WTC11 (cell line): ENCODE results near the gene SERGEF. TPM values are rescaled to one million over a fixed set of nuclear protein-coding genes. Genes with fewer than 3 reads are reported as not detected.

Source experiments
- ATAC-seq: fragments of 200-7000 bp; cut with Tn5 transposase; 2 replicates; pipeline ENCODE4 v1.10.0; 2021; ENCODE audit warnings: mild to moderate bottlenecking, moderate library complexity
- CTCF ChIA-PET: fragments of 300-600 bp; sonication (Branson Sonifier 250); formaldehyde crosslinking; loops from one replicate; lab custom pipeline; 2021; ENCODE audit warnings: antibody characterized with exemption; lab: Charles Lee
- POLR2A ChIA-PET: fragments of 350-600 bp; sonication (Branson Sonifier 250); formaldehyde crosslinking; loops from one replicate; lab custom pipeline; 2021; ENCODE audit warnings: antibody characterized with exemption; lab: Charles Lee
- DNase-seq: peaks from one replicate; pipeline ENCODE4 v3.0.0; 2021; ENCODE audit warnings: low spot score
- H3K27ac Mint-ChIP-seq: 2 replicates; pipeline ENCODE4 v1.8.0; 2021; ENCODE audit warnings: mixed read lengths
- H3K27me3 Mint-ChIP-seq: 2 replicates; pipeline ENCODE4 v1.8.0; 2021; ENCODE audit warnings: low read depth, mild to moderate bottlenecking, moderate library complexity, mixed read lengths
- H3K36me3 Mint-ChIP-seq: 2 replicates; pipeline ENCODE4 v1.8.0; 2021; ENCODE audit warnings: mixed read lengths
- H3K4me1 Mint-ChIP-seq: 2 replicates; pipeline ENCODE4 v1.8.0; 2022; ENCODE audit warnings: mixed read lengths
- H3K4me3 Mint-ChIP-seq: 2 replicates; pipeline ENCODE4 v1.8.0; 2021; ENCODE audit warnings: mild to moderate bottlenecking, moderate library complexity, mixed read lengths
- H3K9me3 Mint-ChIP-seq: 2 replicates; pipeline ENCODE4 v1.8.0; 2021; ENCODE audit warnings: mixed read lengths
- ESRRA ChIP-seq: sonication (generic); formaldehyde crosslinking; IDR thresholded peaks from 2 replicates; pipeline ENCODE4 v1.8.1; 2022; ENCODE audit warnings: mild to moderate bottlenecking, missing genetic modification reagents, borderline replicate concordance
- JUN ChIP-seq: sonication (generic); formaldehyde crosslinking; IDR thresholded peaks from 2 replicates; pipeline ENCODE4 v1.8.0; 2023; ENCODE audit warnings: mild to moderate bottlenecking, missing genetic modification reagents
- NR1H2 ChIP-seq: sonication (generic); formaldehyde crosslinking; IDR thresholded peaks from 2 replicates; pipeline ENCODE4 v1.9.0; 2021; ENCODE audit warnings: mild to moderate bottlenecking, moderate library complexity, missing genetic modification reagents
- SMAD3 ChIP-seq: sonication (generic); formaldehyde crosslinking; IDR thresholded peaks from 2 replicates; pipeline ENCODE4 v1.8.0; 2022; ENCODE audit warnings: missing genetic modification reagents, mild to moderate bottlenecking, borderline replicate concordance
- TEAD4 ChIP-seq: sonication (generic); formaldehyde crosslinking; IDR thresholded peaks from 2 replicates; pipeline ENCODE4 v1.8.0; 2022; ENCODE audit warnings: mild to moderate bottlenecking, missing genetic modification reagents
- ZNF317 ChIP-seq: sonication (generic); formaldehyde crosslinking; IDR thresholded peaks from 2 replicates; pipeline ENCODE4 v1.8.1; 2023; ENCODE audit warnings: low read depth, mild to moderate bottlenecking, moderate library complexity, missing genetic modification reagents, borderline replicate concordance
- total RNA-seq: library from RNA; stranded (reverse); gene quantifications from 3 replicates; pipeline ENCODE4 v1.2.3, GENCODE V29; 2021
- TF ChIP-seq, protein P1 (sequence below): sonication (generic); formaldehyde crosslinking; IDR thresholded peaks from 2 replicates; pipeline ENCODE4 v1.8.0; 2022; ENCODE audit warnings: missing genetic modification reagents
- TF ChIP-seq, protein P2 (sequence below): fragments of 250-450 bp; sonication (Bioruptor Pico); IDR thresholded peaks from 2 replicates; pipeline ENCODE4 v1.9.0; 2021; ENCODE audit warnings: moderate library complexity, mild to moderate bottlenecking, inconsistent platforms, borderline replicate concordance
- TF ChIP-seq, protein P3 (sequence below): sonication (generic); formaldehyde crosslinking; IDR thresholded peaks from 2 replicates; pipeline ENCODE4 v1.8.0; 2022; ENCODE audit warnings: mild to moderate bottlenecking, missing genetic modification reagents
- TF ChIP-seq, protein P4 (sequence below): fragments of 250-450 bp; sonication (Bioruptor Pico); IDR thresholded peaks from 2 replicates; pipeline ENCODE4 v1.9.0; 2021; ENCODE audit warnings: mild to moderate bottlenecking, borderline replicate concordance
- TF ChIP-seq, protein P5 (sequence below): fragments of 250-450 bp; sonication (Bioruptor Pico); IDR thresholded peaks from 2 replicates; pipeline ENCODE4 v1.9.0; 2021; ENCODE audit warnings: mild to moderate bottlenecking
- TF ChIP-seq, protein P6 (sequence below): sonication (generic); formaldehyde crosslinking; IDR thresholded peaks from 2 replicates; pipeline ENCODE4 v1.8.0; 2023; ENCODE audit warnings: mild to moderate bottlenecking, missing genetic modification reagents

Gene SERGEF
- total RNA-seq, 1 experiment from 2014 or later: 35.5 TPM

DNA sequence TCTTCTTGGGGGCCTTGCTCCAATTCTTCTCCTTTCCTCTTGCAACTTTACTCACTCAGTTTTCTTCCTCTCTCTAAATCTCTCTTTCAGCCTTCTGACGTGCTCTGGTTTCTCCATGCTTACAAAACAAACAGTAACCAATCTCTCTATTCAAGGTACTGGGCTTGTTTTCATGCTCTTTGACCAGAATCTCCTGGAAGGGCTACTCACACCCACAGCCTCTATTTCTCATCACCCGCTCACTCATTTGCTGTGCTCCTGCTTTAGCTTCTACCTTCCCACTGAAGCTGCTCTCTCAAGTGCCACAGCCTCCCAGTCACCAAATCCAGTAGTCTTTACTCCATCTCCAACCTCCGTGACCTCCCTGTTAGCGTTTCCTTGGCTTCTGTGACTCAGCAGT is 60.4 kb downstream of the SERGEF start (continued):
- TF ChIP-seq, protein P1, sequence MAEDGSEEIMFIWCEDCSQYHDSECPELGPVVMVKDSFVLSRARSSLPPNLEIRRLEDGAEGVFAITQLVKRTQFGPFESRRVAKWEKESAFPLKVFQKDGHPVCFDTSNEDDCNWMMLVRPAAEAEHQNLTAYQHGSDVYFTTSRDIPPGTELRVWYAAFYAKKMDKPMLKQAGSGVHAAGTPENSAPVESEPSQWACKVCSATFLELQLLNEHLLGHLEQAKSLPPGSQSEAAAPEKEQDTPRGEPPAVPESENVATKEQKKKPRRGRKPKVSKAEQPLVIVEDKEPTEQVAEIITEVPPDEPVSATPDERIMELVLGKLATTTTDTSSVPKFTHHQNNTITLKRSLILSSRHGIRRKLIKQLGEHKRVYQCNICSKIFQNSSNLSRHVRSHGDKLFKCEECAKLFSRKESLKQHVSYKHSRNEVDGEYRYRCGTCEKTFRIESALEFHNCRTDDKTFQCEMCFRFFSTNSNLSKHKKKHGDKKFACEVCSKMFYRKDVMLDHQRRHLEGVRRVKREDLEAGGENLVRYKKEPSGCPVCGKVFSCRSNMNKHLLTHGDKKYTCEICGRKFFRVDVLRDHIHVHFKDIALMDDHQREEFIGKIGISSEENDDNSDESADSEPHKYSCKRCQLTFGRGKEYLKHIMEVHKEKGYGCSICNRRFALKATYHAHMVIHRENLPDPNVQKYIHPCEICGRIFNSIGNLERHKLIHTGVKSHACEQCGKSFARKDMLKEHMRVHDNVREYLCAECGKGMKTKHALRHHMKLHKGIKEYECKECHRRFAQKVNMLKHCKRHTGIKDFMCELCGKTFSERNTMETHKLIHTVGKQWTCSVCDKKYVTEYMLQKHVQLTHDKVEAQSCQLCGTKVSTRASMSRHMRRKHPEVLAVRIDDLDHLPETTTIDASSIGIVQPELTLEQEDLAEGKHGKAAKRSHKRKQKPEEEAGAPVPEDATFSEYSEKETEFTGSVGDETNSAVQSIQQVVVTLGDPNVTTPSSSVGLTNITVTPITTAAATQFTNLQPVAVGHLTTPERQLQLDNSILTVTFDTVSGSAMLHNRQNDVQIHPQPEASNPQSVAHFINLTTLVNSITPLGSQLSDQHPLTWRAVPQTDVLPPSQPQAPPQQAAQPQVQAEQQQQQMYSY (CRISPR knock-in tag): no peak
- TF ChIP-seq NR1H2 (CRISPR knock-in tag): no peak
- TF ChIP-seq ESRRA (CRISPR knock-in tag): no peak
- TF ChIP-seq, protein P2, sequence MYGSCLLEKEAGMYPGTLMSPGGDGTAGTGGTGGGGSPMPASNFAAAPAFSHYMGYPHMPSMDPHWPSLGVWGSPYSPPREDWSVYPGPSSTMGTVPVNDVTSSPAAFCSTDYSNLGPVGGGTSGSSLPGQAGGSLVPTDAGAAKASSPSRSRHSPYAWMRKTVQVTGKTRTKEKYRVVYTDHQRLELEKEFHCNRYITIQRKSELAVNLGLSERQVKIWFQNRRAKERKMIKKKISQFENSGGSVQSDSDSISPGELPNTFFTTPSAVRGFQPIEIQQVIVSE (CRISPR knock-in tag): no peak
- TF ChIP-seq TEAD4 (CRISPR knock-in tag): no peak

DNA sequence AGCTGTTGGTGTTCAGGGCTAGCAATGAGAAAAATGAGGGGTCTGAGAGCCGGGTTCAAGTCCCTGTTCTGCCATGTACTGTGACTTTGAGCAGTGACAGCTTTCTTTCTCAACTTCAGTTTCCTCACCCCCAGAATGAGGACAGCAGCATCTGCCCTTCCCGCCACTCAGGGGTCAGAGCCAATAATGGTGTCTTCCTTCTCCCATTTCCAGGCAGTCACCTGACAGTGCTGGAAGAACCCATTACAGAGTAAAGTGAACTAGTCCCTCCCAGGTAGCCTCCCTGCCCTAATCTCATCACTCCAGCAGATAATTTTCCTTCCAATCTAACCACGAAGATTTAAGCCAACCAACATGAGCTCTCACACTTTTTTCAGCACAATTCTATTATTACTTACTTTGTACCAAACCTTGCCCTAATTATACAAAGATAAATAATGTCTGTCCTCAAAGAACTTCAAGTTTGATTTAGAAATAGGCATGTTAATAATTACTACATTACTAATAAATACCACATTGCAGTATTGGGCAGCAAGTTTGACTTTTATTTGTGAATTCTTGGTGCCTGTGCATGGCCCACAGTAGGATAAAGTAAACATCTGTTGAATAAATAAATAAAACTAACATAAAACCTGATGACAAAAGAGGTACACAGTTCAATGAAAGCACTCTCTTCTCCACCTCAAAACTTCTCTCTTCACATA is 61.0 kb downstream of the SERGEF start:
- Mint-ChIP-seq H3K4me1 (no peaks in the 10 kb centered on the region), H3K4me3 (no peak overlapping the region), H3K27ac (no peak overlapping the region), H3K9me3 (no peaks in the 10 kb centered on the region), H3K27me3 (no peaks in the 10 kb centered on the region), H3K36me3 (no peaks in the 10 kb centered on the region)
- CTCF ChIA-PET: no interaction called here
- POLR2A ChIA-PET: no interaction called here
- no peak for DNase-seq
- ATAC-seq: no peak
- TF ChIP-seq TEAD4 (CRISPR knock-in tag) (no peak), ZNF317 (CRISPR knock-in tag) (no peak), JUN (CRISPR knock-in tag) (no peak), SMAD3 (no peak)
- TF ChIP-seq, protein P1 (CRISPR knock-in tag): no peak
- TF ChIP-seq, protein P3, sequence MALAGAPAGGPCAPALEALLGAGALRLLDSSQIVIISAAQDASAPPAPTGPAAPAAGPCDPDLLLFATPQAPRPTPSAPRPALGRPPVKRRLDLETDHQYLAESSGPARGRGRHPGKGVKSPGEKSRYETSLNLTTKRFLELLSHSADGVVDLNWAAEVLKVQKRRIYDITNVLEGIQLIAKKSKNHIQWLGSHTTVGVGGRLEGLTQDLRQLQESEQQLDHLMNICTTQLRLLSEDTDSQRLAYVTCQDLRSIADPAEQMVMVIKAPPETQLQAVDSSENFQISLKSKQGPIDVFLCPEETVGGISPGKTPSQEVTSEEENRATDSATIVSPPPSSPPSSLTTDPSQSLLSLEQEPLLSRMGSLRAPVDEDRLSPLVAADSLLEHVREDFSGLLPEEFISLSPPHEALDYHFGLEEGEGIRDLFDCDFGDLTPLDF: no peak
- TF ChIP-seq, protein P4, sequence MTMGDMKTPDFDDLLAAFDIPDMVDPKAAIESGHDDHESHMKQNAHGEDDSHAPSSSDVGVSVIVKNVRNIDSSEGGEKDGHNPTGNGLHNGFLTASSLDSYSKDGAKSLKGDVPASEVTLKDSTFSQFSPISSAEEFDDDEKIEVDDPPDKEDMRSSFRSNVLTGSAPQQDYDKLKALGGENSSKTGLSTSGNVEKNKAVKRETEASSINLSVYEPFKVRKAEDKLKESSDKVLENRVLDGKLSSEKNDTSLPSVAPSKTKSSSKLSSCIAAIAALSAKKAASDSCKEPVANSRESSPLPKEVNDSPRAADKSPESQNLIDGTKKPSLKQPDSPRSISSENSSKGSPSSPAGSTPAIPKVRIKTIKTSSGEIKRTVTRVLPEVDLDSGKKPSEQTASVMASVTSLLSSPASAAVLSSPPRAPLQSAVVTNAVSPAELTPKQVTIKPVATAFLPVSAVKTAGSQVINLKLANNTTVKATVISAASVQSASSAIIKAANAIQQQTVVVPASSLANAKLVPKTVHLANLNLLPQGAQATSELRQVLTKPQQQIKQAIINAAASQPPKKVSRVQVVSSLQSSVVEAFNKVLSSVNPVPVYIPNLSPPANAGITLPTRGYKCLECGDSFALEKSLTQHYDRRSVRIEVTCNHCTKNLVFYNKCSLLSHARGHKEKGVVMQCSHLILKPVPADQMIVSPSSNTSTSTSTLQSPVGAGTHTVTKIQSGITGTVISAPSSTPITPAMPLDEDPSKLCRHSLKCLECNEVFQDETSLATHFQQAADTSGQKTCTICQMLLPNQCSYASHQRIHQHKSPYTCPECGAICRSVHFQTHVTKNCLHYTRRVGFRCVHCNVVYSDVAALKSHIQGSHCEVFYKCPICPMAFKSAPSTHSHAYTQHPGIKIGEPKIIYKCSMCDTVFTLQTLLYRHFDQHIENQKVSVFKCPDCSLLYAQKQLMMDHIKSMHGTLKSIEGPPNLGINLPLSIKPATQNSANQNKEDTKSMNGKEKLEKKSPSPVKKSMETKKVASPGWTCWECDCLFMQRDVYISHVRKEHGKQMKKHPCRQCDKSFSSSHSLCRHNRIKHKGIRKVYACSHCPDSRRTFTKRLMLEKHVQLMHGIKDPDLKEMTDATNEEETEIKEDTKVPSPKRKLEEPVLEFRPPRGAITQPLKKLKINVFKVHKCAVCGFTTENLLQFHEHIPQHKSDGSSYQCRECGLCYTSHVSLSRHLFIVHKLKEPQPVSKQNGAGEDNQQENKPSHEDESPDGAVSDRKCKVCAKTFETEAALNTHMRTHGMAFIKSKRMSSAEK (CRISPR knock-in tag): no peak
- TF ChIP-seq, protein P5, sequence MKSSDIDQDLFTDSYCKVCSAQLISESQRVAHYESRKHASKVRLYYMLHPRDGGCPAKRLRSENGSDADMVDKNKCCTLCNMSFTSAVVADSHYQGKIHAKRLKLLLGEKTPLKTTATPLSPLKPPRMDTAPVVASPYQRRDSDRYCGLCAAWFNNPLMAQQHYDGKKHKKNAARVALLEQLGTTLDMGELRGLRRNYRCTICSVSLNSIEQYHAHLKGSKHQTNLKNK (CRISPR knock-in tag): no peak
- TF ChIP-seq, protein P6, sequence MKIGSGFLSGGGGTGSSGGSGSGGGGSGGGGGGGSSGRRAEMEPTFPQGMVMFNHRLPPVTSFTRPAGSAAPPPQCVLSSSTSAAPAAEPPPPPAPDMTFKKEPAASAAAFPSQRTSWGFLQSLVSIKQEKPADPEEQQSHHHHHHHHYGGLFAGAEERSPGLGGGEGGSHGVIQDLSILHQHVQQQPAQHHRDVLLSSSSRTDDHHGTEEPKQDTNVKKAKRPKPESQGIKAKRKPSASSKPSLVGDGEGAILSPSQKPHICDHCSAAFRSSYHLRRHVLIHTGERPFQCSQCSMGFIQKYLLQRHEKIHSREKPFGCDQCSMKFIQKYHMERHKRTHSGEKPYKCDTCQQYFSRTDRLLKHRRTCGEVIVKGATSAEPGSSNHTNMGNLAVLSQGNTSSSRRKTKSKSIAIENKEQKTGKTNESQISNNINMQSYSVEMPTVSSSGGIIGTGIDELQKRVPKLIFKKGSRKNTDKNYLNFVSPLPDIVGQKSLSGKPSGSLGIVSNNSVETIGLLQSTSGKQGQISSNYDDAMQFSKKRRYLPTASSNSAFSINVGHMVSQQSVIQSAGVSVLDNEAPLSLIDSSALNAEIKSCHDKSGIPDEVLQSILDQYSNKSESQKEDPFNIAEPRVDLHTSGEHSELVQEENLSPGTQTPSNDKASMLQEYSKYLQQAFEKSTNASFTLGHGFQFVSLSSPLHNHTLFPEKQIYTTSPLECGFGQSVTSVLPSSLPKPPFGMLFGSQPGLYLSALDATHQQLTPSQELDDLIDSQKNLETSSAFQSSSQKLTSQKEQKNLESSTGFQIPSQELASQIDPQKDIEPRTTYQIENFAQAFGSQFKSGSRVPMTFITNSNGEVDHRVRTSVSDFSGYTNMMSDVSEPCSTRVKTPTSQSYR (CRISPR knock-in tag): no peak
